GM19035 (cell line): Measurements from ENCODE around the gene GPC6.
"Not testable (repeated sequence)": the region's sequence is repeated elsewhere in the genome, so short reads cannot be mapped to it uniquely, and the experiment has no call there.

Source experiments
- ATAC-seq: cut with Tn5 transposase; IDR thresholded peaks from one replicate; pipeline ENCODE4 v1.9.1; 2021; ENCODE audit not compliant: unreplicated experiment

The GPC6 gene

DNA sequence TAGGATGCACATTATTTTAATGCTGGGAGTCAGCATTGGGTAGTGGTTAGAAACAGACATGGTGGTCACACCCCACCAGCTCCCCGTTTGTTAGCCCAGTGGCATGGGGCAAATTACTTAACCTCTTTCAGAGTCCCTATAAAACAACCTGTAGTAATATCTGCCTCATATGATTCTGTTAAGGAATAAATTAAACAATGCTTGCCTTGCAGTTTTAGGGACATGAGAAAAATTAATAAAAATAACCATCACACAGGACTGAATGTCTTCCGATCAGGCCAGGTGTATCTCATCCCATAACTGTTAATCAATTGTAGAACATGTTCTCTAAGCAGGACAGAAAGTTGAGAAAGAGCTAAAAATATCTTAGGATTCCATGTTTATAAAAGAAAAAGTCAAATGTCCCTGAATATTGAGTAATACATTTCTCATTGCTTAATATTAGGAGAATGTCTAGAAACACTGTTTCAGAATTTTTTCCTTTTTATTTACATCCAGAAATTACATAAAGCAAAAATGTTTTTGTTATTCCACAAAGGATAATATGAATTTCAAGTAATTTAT lies 196.5 kb downstream of the GPC6 start:
- no peak for ATAC-seq

DNA sequence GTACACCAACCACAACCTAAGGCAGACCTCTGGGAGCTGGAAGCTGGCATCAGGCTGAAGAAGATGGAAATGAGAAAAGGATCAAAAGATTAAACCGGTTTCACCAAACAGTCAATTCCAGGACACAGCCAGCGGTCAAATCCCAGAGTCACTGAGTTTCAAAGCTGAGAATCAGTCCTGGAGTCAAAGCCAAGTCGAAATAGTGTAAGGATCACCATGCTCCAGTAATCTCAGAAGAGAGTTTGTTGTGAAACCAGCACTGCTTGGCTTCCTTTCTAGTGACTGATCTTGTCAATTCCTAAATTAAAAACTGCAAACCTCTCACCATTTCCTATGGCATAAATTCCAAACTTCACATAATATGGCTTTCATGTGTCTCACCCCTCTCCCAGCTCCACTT lies 198.8 kb downstream of the GPC6 start:
- ATAC-seq, result no peak

DNA sequence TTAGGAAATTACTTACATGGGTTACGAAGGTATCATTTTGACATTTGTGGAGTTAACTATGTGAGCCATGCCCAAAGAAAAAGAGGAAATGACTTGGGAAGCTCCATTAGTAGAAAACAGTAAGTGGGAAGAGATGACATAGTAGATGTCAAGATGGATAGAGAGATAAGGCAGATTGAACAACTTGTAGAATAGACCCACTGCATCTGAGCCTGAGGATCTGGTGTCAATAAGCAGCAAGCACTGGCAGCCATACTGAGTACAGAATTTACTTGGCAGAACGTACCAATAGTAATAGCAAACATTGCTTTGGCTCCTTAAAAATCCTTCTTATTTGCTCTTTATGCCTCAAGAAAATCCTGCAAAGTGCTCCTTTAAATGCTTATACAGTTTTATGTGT lies 203.8 kb downstream of the GPC6 start:
- ATAC-seq, result no peak

DNA sequence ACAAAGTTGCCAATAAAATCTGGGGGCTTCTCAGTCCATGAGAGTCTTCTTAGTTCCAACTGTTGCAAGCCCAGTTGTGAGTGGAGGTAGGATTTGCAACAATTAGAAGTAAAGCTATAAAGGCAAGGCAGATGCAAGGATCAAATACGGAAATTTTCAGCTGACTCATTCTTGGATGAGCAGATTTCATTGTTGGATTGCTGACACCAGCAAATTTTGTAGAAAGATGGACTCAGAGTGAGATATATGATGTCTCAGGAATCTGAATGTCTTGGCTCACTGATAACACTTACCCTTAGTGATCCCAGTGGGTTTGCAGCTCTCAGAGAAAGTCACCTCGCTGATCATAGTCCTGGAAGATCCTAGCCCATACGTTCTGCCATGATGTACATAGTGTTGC lies 209.0 kb downstream of the GPC6 start:
- ATAC-seq, result no peak

DNA sequence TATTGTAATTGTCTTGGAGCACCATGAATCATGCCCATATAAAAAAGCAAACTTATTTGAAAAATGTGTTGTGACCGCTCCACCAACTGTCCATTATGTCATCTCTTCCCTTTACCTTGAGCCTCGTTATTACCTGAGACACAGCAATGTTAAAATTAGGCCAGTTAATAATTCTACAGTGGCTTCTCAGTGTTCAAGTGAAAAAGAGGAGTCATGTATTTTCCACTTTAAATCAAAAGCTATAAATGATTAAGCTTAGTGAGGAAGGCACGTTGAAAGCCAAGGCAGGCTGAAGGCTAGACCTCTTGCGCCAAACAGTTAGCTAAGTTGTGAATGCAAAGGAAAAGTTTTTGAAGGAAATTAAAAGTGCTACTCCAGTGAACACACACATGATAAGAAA lies 210.5 kb downstream of the GPC6 start:
- no peak for ATAC-seq

DNA sequence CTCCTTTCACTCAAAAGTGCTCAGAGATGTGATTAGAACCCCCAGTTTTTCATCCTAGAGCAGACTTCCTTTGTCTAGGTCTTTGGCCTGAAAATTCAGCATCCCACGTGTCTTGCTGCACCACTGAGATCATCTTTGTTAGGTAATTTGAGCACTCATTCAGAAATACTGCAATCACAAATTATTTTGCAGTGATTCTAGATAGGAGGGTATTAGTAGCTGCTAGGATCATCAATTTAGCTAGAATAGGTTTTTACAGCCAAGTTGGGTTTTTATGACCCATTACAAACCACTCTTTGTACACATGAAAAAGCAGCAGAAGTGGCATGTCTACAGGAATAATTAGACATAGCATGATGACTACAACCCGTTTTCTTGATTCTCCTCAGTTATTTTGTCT lies 219.6 kb downstream of the GPC6 start:
- ATAC-seq, result no peak

DNA sequence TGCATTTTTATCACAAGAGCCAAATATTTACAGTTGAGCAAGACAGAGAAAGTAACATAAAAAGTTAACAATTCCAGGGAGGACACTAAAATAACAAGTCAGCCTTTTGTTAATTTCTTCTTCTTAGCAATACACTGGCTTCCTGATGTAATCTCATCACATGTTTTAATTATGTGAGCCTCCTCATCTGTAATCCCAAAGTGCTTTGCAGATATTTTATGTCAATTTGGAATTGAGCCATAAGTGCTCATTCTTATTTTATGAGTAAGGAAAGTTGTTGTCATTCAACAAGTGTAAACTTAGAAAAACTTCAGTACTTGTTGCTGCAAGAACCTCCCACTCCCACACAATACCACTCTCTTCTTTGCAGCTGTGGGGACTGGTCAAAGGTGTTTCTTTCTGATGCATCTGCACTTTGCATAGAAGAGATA lies 223.6 kb downstream of the GPC6 start:
- ATAC-seq, result no peak

DNA sequence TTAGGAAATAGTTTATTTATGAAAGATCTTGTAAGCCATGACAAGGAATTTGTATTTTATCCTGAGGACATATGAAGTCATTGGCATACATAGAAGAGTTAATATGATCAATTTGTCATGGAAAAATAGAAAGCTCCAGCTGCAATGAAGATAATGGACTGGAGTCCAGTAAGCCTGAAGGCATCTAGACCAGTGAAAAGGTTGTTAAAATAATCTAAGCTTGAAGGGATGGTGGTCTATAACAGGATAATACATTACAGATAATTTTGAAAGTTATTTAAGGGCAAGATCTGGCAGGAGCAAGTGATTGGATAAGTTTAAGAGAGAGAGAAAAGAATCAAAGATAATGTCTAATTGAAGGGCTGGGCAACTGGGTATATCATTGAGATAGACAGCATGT lies 224.2 kb downstream of the GPC6 start:
- ATAC-seq, result no peak

DNA sequence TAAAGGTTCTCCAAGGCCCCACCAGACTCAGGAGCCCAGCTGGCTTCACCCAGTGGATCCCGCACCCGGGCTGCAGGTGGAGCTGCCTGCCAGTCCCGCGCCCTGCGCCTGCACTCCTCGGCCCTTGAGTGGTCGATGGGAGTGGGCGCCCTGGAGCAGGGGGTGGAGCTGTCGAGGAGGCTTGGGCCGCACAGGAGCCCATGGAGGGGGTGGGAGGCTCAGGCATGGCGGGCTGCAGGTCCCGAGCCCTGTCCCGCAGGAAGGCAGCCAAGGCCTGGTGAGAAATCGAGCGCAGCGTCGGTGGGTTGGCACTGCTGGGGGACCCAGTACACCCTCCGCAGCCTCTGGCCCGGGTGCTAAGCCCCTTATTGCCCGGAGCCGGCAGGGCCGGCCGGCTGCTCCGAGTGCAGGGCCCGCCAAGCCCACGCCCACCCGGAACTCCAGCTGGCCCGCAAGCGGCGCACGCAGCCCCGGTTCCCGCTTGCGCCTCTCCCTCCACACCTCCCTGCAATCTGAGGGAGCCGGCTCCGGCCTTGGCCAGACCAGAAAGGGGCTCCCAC lies 228.1 kb downstream of the GPC6 start:
- not testable (repeated sequence) for ATAC-seq

DNA sequence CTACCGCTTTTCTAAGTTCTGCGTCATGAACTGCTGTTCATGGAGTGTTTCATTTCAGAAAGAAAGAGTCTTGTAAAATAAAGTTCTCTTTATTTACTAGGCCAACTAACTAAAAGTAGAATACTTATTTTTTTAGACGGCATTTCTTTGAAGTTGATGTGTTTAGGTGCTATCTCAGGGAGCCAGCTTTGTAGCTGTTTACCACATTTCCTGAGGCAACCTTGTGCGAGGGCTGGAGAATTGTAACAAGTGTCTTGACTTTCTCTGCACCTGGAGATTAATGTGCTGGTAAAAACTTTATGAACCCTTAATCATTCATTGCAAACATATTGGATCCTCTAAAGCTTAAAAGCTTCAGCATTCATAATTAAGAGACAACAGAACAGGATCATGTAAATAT lies 229.3 kb downstream of the GPC6 start:
- no peak for ATAC-seq

DNA sequence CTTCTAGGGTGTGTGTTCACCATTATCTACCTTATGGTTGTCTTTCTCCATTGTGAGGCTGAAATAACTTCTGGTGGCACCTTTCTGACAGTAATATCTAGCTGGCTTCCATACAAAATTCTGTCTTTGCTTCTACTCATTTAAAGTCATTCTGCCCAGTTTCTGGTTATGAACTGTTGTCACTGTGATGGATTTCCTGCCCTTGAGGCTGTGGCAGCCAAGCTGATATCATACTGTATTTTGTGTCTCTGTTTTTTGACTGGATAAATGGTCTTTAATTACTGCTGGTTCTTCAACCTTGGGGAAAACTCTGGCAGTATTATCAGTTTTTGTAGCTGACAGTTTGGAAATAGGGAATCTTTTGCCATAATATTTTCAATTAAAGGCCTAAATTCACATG lies 233.4 kb downstream of the GPC6 start:
- no peak for ATAC-seq

DNA sequence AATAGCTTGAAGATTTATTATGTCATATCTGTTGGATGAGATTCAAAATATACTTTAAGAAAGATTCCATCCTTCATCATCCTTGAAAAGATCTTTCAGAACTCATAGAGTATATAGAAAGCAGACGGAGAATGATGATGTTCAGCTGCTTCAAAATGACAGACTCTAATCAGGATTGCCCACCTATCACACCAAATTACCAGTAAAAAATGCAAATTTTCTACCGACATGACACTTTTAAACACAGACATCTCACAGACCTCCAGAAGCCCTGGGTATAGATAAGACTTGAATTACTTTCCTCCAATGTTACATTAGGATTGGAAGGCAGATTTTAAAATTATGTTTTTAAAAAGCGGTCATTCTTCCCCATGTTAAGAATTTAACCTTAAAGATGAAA lies 235.5 kb downstream of the GPC6 start:
- ATAC-seq, result no peak

DNA sequence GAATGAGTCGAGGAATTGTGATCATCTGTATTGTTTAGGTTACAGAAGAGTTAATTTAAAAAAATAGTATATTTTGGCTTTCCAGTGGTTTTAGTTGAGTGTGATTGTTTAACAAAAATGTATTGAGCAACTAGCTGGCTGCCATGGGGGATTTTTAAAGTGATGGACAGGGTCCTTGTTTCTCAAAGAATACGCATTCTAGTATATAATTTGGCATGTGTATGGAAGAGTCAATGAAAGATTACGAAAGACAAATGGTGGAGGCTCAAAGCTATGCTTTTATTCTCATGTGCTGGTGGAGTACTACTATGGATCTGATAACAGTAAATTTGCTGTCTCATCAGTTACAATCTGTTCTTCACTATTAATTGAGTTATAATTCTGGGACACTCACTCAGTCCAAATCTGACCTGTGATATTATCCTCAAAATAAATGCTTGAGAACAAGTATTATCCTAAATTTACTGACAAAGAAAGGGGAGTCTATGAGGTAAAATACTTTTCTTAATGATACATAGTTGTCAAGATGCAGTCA lies 240.0 kb downstream of the GPC6 start:
- ATAC-seq, result no peak

DNA sequence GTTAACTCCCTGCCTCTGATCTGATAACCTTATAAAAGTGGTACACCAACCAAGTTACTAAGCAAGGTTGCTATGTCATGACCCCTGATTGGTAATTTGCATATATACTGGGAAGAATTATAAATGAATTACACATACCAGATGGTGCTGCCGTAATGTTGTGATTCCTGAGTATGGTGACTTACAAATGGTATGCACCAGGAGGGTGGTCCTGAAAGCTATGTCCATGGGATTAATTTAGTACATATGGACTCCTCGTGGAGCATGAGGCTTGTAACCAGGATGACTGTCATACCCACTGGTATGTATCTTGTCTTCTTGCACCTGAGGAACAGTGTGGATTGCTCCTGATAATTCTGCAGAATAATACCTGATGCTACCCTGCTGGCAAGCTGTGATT lies 240.6 kb downstream of the GPC6 start:
- ATAC-seq, result no peak

DNA sequence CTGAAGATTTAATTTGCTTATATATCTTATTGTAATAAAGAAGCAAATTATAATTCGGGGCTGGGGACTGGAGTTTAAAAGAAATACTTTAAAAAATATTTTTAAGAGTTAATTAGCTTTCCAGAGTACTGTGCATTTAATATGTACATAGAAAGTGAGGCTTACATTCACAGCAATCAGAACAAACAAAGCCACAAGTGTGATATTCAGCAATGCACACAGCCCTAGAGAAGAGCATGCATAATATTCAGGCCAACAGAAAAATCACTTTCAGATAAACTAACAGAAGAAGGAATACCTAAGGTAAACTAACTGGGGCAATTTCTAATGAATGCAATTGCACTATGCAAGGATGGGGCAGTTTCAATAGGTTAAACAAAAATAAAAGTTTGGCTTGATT lies 241.8 kb downstream of the GPC6 start:
- no peak for ATAC-seq

DNA sequence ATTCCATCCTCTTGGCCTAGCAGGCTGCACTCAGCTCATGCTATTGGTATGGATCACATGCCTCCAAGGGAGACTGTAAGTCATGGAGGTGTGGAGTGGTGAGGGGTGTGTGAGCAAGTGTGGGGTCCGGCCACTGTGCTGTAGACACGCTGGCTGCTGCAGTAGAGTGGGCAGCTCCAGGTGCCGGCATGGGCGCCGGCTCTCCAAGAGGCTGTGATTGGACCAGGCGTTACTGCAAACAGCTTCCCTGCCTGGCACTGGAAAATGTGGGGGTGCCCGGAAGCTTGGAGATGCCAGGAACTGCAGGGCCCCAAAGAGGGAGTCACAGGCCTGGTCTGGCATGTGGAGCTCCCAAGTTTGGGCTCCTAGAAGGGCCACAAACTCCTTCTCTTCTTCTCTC lies 245.7 kb downstream of the GPC6 start:
- no peak for ATAC-seq

DNA sequence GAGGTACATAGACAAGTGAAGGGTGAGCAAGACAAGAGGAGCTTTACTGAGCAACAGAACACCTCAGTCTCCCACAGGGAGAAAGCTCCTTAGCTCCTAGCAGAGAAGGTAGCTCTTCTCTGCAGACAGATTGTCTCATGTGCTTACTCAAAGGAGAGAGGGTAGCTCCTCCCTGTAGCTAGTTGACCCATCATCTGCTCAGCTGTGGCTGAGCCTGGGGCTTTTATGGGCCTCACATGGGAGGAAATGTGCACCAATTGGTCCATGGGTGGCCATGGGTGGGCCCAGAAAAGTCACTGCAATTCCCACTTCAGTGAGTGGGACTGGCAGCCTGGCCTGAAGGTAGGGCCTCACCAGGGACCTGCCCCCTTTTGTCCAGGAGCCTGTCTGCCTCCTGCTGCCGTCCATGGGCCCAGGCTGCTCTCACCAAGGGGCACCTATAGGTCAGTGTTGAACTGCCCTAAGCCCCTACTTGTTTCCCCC lies 246.2 kb downstream of the GPC6 start:
- no peak for ATAC-seq

DNA sequence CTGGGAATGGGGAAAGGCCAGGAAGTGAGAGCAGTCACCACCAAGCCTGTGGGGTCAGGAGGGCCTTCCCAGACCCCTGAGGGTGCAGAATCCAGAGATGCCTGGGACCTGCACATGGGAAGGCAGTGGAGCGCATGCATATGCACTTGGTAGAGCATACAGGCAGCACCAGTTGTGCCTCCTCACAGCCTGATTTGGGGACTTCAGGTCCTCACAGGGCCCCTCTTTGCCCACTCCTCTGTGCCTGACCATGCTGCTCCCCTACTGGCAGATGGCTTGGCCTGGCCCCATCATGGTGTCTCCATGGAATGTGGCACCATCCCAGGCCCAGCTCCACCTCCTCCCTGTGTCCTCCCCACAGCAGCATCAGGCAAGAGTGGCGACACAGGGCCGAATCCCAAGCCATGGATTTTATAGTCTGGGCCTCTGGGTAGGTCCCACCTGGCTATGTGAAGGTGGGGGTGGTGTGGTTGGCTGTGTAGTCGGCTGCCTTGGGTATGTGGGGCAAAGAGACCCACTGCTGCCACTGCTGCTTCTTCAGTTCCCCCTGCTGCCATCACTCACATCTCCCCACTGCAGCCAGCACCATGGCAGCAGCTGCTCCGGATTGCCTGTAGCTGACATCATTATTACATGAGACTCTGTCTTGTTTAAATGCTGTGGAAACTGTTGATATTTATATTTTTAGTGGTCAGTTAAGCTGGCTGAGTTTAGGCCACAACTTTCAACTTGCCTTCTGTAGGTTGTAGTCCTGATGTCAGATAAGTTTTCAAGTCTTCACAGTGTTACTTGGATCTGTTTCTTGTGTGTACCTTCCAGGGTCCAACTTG lies 247.0 kb downstream of the GPC6 start:
- ATAC-seq, result no peak

DNA sequence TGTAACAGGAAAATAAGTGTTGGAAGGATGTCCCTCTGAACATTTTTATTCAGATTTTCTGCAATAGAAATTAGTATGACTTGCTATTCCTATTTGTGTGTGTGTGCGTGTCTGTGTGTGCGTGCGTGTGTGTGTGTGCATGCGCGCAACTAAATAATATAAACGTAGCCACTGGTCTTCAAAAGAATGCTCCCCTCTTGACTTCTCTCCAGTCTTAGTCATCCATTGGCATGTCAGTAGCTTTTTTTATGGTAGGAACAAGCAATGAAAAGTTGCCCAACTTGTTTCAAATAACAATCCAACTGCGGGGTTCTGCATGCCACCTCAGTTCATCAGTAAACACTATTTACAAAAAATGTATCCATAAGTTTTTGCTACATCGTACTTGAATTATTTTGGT lies 249.6 kb downstream of the GPC6 start:
- no peak for ATAC-seq

DNA sequence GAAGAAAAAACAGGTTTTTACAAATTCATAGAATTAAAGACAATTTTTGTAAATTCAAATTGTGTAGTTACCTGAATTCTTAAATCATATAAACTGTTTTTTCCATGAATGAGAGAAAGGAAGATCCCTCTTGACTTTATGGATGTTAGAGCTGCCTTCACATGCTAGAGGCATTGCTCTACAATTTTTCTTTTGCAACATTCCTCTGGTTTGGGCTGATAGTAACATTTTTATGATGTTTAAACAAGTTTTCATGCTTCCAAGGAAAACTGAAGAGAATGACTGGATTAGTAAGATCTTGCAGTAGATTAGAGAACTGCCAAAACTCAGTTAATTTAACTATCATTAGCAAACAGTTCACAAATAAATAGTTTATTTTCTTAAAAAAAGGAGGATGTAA lies 250.6 kb downstream of the GPC6 start:
- ATAC-seq, result no peak

DNA sequence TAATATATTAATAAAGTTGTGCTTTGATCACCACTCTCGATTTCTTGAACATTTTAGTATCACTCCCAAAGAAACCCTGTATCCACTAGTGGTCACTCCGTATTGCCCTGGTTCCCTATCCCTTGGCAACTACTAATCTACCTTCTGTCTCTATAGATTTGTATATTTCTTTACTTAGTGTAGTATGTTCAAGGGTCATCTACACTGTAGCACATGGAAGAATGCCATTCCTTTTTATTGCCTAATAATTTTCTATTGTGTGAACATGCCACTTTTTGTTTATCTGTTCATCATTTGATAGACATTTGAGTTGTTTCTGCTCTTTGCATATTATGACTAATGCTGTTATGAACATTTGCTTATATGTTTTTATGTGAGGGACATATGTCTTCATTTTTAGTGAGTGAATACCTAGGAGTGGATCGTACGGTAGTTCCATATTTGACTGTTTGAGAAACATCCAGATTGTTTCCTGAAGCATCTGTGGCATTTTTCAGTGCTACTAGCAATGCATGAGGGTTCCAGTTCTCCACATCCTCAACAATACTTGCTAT lies 254.0 kb downstream of the GPC6 start:
- no peak for ATAC-seq

DNA sequence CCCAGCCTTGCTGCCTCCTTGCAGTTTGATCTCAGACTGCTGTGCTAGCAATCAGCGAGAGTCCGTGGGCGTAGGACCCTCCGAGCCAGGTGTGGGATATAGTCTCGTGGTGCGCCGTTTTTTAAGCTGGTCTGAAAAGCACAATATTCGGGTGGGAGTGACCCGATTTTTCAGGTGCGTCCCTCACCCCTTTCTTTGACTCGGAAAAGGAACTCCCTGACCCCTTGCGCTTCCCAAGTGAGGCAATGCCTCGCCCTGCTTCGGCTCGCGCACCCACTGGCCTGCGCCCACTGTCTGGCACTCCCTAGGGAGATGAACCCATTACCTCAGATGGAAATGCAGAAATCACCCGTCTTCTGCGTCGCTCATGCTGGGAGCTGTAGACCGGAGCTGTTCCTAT lies 269.5 kb downstream of the GPC6 start:
- not testable (repeated sequence) for ATAC-seq
